HCT116 (cell line): ENCODE results near the gene TEX264.

ENCODE experiments used
- CTCF ChIP-seq, 3 experiments: fragments of 200-600 bp in 1 of 3; sonication (generic) in 1 of 3; IDR thresholded peaks in 2 of 3; conservative IDR thresholded peaks in 1 of 3; 2 replicates each; pipeline ENCODE4 v1.5.1; 2012 to 2017; ENCODE audit warnings: low read depth in 2 of 3, low read length in 2 of 3, antibody characterized with exemption in 1 of 3, borderline replicate concordance in 1 of 3, control low read depth in 1 of 3, mild to moderate bottlenecking in 1 of 3, mixed read lengths in 1 of 3, mixed run types in 1 of 3, moderate library complexity in 1 of 3; ENCODE audit not compliant: insufficient read depth in 1 of 3
- EGR1 ChIP-seq: IDR thresholded peaks from 2 replicates; pipeline ENCODE4 v1.6.1; 2012; ENCODE audit warnings: low read depth

- TF ChIP-seq CTCF (IDR thresholded peaks at IDR 0.05 in 2 of 3, conservative IDR thresholded peaks at IDR 0.05 in 1 of 3; ENCODE audit: borderline replicate concordance in 1 of 3, insufficient read depth in 1 of 3, low read depth in 2 of 3, low read length in 2 of 3) (no peak), EGR1 (no peak)
Measured at GRCh38 chr3:51704511-51704950, 33.5 kb downstream of the TEX264 start.
